Left renal pelvis (tissue), 4 donors: ENCODE measurements around the gene TNRC18. TPM values are rescaled to one million over a fixed set of nuclear protein-coding genes. Genes with fewer than 3 reads are reported as not detected.
"Not testable (repeated sequence)": the region's sequence is repeated elsewhere in the genome, so short reads cannot be mapped to it uniquely, and the experiment has no call there.

ENCODE experiments used
- DNase-seq, 4 donors: peaks; one replicate each; pipeline ENCODE4 v3.0.0-alpha.2; 2013; ENCODE audit warnings: low read depth in 4 of 4, low spot score in 3 of 4
- polyA plus RNA-seq, 4 donors: library from polyadenylated mRNA; unstranded; fragments of 120-200 nt; gene quantifications; one replicate each; pipeline ENCODE4 v1.2.1, GENCODE V29; 2013; ENCODE audit not compliant: insufficient read length in 4 of 4

TNRC18 gene
- polyA plus RNA-seq, 4 donors: 80.0 to 142 (median 103) TPM

- DNase-seq: no peak
Measured at GRCh38 chr7:5296611-5297226, 126.9 kb downstream of the TNRC18 start.

- DNase-seq: no peak
Measured at GRCh38 chr7:5296015-5296610, 127.5 kb downstream of the TNRC18 start.

- DNase-seq: no peak
Measured at GRCh38 chr7:5295039-5296014, 128.3 kb downstream of the TNRC18 start.

GRCh38 chr7:5294169-5294987, 129.3 kb downstream of the TNRC18 start:
- no peak for DNase-seq

- DNase-seq: not testable (repeated sequence)
Measured at GRCh38 chr7:5291711-5292335, 131.8 kb downstream of the TNRC18 start.

GRCh38 chr7:5291301-5291700, 132.3 kb downstream of the TNRC18 start:
- DNase-seq: no peak

GRCh38 chr7:5289355-5289754, 134.3 kb downstream of the TNRC18 start:
- DNase-seq: no peak

- not testable (repeated sequence) for DNase-seq
Measured at GRCh38 chr7:5288560-5288959, 135.1 kb downstream of the TNRC18 start.

- no peak for DNase-seq
Measured at GRCh38 chr7:5287802-5288201, 135.8 kb downstream of the TNRC18 start.

- DNase-seq: not testable (repeated sequence)
Measured at GRCh38 chr7:5287373-5287772, 136.3 kb downstream of the TNRC18 start.

- DNase-seq: no peak
Measured at GRCh38 chr7:5286933-5287332, 136.7 kb downstream of the TNRC18 start.

GRCh38 chr7:5284304-5285281, 139.0 kb downstream of the TNRC18 start:
- DNase-seq: peak; percentile 18 to 58 (median 44)

GRCh38 chr7:5283421-5284303, 140.0 kb downstream of the TNRC18 start:
- DNase-seq: no peak

GRCh38 chr7:5282543-5283316, 140.9 kb downstream of the TNRC18 start, which contains the start of gene SLC29A4:
Gene SLC29A4, plus strand, starts transcription at chr7:5282943. Its CDS starts 4,874 bp downstream, at chr7:5287817.
- DNase-seq: peak in 1 of 4 donors; percentile 47

GRCh38 chr7:5281598-5282500, 141.8 kb downstream of the TNRC18 start:
- not testable (repeated sequence) for DNase-seq

- no peak for DNase-seq
Measured at GRCh38 chr7:5279734-5280133, 143.9 kb downstream of the TNRC18 start.
